Stimulated activated CD8-positive, alpha-beta memory T cell treated with anti-CD3 and anti-CD28 coated beads, Interleukin-12 subunit alpha, Interleukin-12 subunit beta, amount 100 ng/mL, for 24 hours (primary cell): Measurements from ENCODE around the gene PTPRM.

Experiments used
- DNase-seq: peaks from one replicate; pipeline ENCODE4 v3.0.0-alpha.2; 2020; ENCODE audit errors: extremely low read depth

PTPRM gene

DNA sequence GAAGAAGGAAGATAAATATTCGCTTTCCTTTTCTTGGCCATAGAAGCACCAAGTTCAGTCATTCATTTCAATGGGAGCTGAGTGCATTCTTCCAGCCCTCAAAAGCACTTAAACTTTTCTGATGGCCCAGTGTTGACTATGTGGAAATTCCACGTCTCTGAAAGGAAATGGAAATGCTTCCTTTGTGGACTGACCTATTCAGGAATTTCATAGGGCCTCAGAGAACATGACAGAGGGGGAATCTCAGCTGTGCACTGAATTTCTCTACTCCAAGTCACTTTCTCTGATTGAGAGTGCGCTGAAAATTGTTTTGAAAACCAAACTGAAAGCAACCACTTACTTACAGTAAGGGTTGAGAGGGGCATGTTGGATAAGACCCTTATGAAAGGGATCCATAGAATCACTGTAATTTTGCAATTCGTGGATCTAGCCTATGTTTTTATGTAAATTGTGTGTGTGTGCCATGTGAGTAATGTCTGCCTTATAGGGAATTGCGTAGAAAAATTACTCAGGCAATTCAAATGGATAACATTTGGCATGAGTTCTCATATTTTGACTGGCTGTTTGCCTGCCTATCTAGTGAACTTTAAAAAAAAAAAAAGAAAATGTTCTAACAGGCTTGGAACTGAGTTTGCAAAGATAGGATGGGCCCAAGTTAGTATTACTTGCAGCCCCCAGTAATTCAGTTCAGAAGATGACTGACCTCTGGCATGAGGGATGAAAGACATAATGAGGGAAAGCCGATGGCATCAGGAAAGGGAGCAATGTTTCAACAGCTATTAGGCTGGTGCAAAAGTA lies 437.0 kb downstream of the PTPRM start:
- no peak for DNase-seq

GRCh38 chr18:8004792-8005191 lies 437.7 kb downstream of the PTPRM start:
- DNase-seq: no peak

- DNase-seq: no peak
These were observed 438.9 kb downstream of the PTPRM start for GRCh38 chr18:8005870-8006569.

DNA sequence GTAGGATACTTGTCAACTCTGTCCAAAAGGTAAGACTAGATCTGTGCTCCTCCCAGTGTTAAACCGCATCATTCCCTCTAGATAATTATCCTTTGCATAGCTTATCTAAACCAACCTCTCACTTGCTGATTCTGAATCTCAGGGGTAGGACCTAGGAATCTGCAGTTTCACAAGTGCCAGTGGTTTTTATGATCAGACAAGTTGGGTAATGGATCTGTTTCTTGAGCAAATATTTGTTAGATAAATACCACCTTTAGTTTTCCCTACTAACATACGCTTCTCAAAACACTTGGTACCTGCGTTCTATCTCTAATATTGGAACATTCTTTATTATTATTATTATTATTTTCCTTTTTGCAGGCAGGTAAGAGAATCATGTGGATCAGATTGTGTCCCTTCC lies 439.9 kb downstream of the PTPRM start:
- DNase-seq: no peak

GRCh38 chr18:8008033-8008432 lies 440.9 kb downstream of the PTPRM start:
- no peak for DNase-seq

- no peak for DNase-seq
These were observed 444.2 kb downstream of the PTPRM start for GRCh38 chr18:8011361-8011760.

GRCh38 chr18:8011906-8012305 lies 444.8 kb downstream of the PTPRM start:
- no peak for DNase-seq

GRCh38 chr18:8018701-8019331 lies 451.7 kb downstream of the PTPRM start:
- DNase-seq: no peak

- DNase-seq: no peak
These were observed 452.5 kb downstream of the PTPRM start for GRCh38 chr18:8019600-8019999.

DNA sequence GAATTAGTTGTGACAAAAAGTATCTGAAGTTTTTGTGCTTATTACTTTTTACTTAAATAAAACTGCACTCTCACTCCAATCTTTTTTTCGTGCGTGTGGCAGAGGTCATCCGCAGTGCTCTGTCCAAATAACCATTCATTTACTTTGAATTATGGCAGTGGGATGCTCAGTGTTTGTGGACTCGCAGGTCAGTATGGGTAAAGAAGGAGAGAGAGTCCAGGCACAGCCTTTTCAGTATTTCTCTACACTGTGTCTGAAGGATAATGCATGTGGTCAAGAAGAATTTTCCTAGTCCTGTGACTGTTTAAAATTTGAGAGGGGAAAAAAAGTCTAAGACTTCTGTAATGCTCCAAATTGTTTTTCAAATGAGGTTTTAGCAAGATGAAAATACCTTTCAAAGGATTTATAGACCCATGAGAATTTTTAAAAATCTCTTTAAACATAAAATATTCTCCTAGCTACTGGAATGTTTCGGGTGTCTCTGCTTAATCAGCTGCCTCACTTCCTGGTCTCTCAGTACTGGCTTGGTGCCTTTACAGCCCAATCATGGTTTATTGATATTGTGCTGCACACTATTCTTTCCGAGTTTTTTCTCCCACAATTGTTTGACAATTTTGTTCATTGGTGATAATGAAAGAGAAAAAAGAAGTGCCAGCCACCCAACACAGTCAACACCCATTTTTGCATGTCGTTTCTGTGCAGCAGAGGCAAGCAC lies 453.2 kb downstream of the PTPRM start:
- DNase-seq: no peak

DNA sequence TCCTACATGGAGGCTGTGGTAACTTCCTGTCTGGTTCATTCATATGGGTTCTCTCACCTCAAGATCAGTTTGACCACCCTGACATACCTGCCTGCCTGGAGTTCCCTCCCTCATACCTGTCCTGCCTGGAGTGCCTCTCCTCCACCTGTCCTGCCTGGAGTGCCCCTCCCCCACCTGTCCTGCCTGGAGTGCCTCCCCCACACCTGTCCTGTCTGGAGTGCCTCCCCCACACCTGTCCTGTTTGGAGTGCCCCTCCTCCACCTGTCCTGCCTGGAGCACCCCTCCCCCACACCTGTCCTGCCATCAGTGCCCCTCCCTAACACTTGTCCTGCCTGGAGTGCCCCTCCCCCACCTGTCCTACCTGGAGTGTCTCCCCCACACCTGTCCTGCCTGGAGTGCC lies 461.9 kb downstream of the PTPRM start:
- DNase-seq: no peak

DNA sequence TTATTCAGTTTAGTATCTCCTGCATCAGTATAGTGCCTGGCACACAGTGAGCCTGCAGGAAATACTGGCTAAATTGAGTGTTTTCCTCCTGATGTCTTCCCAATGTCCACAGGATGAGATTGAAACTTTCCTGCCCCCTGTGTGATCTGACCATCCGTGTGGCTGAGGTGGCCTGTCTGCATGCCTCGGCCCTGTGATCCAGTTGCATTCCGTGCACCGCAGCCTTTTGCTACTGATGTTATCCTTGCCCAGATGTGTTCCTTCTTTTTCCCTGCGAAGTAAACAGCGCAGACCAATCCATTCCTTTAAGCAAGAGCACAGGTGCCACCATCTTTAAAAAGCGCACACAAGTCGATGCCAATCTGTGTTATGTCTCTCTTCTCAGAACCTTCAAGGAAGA lies 462.6 kb downstream of the PTPRM start:
- DNase-seq: no peak

GRCh38 chr18:8030201-8030600 lies 463.1 kb downstream of the PTPRM start:
- no peak for DNase-seq

DNA sequence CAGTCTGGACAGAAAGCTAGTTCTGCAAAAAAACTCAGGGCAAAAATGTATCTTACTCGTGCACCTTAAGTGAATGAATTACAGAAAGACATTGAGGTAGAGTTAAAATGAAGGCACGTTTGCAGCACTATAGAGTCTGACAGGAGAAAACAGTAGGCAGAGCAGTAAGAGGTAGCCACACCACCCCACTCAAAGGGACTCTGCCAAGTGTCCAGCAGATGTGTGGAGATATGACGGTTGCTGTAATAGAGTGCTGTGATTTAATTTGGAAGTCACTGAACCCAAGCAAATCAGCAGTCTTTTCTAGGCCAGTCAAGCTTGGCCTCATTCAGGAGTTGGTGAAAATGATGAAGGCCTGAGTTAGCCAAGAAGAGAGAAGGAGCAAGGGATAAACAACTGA lies 464.4 kb downstream of the PTPRM start:
- no peak for DNase-seq

GRCh38 chr18:8034674-8035073 lies 467.6 kb downstream of the PTPRM start:
- DNase-seq: no peak

DNA sequence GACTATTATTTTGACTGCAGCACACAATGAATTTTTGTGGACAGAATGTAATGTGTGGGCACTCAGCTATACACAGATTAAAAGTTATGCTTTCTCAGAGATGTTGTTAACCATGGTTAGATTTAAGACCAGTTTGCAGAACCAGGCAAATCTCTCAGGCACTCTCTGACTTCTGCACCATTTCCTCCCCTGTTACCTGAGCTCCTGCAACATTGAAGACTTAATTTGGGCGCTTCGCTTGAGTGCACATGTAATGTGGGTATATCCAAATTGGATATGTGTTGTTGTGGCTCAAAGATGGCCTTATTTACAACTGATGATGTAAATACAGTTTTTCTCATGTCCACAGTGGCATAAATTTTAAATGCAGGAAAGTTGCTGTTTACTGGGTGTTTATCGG lies 469.4 kb downstream of the PTPRM start:
- DNase-seq: no peak

DNA sequence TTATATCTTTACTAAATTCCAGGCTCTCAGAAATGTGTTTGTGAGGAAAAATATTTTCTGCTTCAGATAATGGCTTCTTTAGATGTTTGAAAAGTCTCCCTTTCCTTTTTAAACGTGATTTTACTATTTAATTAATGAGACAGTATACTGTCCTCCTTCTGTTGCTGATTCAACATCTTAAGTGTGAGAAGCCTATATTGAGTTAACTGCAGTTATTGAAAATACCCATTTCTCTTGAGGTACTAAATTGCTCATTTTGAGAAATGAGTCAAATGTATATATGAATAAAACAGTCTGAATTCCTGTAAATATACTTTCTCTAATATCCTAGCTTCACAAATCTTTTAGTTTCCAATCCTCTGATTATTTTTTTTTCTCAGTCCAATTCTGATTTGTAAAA lies 470.2 kb downstream of the PTPRM start:
- no peak for DNase-seq

- no peak for DNase-seq
These were observed 472.9 kb downstream of the PTPRM start for GRCh38 chr18:8040021-8040420.

GRCh38 chr18:8041526-8042111 lies 474.5 kb downstream of the PTPRM start:
- DNase-seq: no peak

GRCh38 chr18:8044004-8044403 lies 476.9 kb downstream of the PTPRM start:
- DNase-seq: no peak

GRCh38 chr18:8045160-8045883 lies 478.2 kb downstream of the PTPRM start:
- no peak for DNase-seq
